SKM-1 (cell line): ENCODE results near the gene CTNNA3.

Source experiments
- DNase-seq: peaks from one replicate; lab custom pipeline; 2025; ENCODE audit not compliant: unreplicated experiment; lab: John Stamatoyannopoulos, UW

The CTNNA3 gene

DNA sequence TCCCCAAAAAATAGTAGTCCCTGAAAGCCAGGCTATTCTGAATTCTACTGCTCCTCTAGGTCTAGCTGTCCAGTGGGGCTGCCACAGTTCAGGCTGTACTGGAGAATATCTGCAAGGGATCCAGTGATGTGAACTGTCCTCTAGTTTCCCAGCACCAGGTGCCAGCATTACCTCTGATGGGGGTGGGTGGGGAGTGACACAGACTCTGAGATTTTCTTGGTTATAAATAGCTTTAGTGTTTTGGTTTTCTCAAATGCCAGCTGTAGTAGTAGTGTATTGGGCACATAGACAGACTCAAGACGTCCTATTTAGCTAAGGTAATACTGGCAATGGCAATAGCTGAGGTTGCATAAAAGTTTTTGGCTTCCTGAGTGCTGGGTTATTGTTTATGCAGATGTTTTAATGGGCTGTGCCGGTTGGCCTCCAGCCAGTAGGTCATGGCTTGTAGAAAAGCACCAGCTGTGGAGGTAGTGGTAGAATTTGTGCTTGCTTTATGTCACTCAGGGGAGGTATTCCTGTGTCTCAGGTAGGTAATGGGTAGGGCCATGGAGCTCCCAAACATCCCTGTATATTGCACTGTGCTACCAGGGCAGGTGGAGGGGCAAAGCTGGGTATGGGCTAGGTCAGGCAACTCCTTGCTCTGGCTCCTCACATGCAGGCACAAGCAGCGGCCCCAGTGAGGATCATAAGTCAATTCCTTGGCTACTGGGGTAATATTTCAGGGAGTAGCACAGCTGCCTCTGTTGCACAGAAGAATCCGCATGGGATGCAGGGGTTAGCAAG lies 1108.9 kb downstream of the CTNNA3 start:
- no peak for DNase-seq

DNA sequence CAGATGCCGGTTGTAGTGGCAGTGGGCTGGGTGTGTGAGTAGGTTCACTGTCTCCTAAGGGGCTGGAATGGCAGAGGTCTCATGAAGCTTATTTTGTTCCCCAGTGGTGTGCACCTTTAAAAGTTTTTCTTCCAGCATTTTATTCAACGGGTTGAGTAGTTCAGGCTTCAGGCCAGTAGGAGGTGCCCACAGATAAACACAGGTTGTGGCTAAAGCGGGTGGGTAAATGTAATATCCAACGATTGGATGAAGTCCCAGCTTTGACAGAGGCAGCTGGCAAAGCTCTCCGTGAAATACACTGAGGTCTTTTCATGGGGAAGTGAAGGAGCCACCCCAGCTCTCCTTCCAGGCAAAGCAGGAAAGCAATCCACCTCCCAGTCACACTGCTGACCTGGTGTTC lies 1109.9 kb downstream of the CTNNA3 start:
- no peak for DNase-seq

DNA sequence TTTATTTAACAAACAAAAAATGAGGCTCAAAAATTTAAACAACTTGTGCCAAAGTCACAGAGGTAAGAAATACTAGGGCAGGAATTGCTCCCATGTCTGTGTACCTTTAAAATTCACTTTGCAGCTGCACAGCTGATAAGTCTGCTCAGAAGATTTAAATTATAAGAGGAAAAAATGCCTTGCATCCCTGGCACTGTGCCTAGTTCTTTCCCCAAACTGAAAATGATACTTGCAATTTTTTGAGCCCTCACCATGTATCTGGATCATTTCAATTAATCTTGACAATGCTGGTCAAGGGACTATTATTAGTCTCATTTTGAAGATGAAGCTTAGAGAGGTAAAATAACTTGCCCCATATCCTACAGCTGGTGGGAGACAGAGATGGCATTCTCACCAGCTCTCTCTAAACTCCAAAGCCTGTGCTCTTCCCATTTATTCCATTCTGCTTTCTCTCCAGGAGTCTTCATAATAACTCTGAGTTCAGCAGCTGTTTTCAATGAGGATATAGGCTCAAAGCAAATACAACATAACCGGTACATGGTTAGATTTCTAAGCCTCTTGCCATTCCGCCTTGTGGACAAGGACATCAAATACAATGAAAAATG lies 1120.6 kb downstream of the CTNNA3 start:
- DNase-seq: no peak

DNA sequence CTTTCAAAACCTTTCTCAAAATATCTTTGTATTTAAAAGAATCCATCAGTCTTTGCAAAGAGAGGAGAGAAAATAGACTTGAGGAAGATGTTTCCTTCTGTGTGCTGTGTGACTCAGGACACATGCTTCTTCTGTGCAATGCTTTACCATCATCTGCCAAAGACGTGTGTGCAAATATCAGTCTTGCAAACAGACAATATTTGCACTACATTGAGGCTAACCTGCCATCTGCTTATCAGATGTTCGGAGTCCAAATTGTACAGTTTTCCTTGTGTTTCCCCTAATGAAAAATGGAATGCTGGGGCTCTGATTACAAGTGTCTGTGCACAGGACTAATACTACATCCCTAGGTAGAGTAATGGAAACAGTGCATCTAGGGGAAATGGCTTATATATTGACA lies 1123.3 kb downstream of the CTNNA3 start:
- no peak for DNase-seq

DNA sequence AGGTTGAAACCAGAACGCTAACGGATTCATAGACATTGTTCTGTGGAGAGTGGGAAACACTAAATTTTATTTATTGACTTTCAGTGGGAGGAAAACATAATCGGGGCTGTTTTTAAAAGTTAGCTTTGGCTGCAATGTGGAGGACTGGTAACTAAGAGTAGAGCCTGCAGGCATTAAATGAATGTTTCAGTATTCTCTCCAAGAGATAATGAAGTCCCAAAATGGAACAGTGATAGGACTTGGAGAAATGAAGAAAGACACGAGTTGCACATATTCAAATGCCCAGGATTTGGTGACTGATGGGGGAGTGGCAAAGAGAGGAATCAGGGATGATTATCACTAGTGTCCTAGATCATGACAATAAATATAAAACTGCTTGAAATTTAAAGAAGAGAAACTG lies 1130.0 kb downstream of the CTNNA3 start:
- no peak for DNase-seq

DNA sequence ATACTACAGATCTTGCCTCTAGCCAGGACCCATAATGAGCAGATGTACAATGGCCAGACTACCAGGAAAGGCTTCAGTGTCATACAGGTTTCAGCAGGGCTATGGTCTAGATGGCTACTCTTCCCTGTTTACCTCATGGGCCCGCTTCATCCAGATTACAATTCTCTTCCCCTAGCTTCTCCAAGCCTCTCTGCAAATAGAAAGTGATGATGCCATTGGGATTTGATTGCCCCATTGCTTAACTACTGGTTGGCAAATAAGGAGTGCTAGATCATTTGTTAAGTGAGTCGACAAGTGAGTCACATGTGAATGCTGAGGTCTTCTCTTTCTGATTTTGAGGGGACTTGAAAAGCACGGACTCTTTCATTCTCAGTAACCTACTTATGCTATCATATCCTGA lies 1131.7 kb downstream of the CTNNA3 start:
- DNase-seq: no peak

DNA sequence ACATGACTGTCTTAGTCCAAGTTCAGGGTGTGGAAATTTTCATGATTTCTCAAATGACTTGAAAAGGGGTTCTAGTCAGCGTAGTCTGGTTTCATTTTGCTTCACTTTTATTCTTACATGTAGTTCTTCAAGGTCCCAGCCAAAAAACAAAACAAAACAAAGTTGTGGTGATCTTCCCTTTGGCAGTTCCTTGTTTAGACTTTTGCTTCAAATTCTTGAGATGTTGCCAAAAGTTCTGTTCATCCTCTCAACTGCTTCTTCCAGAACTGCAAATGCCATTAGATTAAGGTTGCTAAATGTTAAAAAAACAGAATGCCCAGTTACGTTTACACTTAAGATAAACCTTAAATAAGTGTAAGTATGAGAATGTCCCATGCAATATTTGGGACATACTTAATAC lies 1140.9 kb downstream of the CTNNA3 start:
- DNase-seq: no peak

DNA sequence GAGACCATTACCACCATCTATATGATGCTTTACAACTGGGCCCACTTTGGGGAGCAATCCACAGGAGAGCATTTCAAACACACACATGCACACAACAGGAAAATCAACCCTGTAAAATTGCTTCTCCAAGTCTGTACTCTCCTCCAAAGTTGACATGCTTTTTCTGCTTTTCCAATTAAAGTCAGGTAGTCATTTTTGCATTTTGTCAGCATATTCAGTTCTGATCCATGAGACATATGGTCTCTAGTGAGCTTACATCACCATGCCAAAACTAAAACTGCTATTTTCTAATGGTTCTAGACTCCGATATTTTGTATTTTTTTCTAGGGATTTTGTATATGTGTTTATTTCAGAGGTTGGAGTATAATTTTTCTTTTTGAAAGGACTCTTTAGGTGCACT lies 1143.7 kb downstream of the CTNNA3 start:
- no peak for DNase-seq

DNA sequence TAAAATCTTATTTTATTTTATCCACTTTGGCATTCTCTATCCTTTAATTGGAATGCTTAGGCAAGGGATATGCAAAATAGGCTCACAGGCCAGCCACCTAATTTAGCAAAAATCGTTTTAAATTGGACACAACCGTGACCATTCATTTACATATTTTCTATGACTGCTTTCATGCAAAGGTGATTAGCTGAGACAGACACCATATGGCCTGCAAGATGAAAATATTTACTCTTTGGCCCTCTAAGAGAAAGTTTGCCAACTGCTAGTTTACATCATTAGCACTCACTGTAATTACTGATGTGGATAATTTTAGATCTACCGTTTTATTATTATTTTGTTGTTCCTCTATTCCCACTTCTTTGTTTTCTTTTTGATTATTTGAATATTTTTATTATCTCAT lies 1145.6 kb downstream of the CTNNA3 start:
- no peak for DNase-seq

DNA sequence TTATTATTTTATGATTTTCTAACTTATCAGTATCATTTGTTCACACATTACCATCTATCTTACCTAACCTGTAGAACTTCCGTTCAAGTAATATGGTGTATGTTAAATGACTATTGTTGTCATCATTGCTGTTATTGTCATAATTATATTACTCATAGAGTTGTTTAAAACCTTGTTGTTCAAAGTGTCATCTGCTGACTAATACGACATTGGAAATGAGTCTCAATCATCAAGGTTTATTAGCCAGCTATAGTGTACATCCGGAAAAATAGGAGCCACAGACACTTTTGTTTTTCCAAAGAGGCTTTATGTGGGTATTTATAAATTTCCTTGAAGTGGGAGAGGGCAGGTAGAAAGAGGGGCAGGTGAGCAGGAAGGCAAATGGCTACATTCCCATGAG lies 1157.1 kb downstream of the CTNNA3 start:
- DNase-seq: no peak

DNA sequence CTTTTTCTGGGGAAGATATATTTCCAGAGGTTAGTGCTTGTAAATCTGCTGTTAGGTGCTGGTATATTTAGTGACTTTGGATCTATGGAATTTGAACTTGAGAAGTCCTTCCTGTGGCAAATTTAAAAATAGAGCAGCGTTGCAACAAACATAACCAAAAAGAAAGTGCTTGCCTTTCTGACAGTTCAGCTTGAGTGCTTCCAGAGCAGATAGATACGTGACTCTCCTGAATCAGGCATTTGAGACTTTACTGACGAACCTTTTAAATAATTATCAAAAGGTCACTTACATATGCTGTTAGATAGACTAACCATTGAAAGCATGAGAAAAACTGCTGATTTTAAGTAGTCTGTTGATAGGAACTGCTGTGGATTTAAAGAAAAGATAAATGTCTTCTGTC lies 1157.6 kb downstream of the CTNNA3 start:
- no peak for DNase-seq

DNA sequence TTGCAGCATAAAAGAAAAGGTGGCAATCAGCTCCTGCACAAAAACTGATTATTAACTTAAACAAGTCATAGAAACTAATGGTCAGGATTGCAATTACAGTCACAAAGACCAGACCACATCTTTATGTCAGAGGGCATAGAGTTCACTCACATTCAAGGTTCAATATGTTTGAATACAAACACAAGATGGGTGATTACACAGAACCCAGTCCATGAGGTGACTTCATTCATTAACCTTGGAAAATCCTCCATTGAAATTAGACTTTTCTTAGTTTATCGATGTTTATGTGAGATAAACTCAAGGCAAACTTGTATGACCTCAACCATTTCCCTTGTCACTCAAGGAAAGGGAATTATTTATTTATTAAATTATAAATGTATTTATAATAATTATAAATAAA lies 1158.8 kb downstream of the CTNNA3 start:
- DNase-seq: no peak

DNA sequence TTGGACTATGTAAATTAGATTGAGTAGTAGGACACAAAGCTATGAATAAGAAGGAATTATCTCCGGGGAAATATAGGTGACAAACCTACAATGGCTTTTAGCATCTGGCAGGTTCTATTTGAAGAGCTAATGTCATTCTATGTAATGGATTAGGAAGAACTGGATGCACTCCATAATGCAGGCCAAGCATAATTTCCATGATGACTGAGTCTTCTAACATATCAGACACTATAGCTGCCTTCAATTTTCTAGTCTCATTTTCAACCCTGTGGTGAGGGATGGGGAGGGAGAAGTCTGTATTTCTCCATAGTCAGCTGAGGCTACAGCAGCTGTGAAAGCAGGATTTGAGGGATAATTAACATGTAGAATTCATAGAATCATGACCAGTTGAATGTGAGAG lies 1160.6 kb downstream of the CTNNA3 start:
- DNase-seq: no peak

DNA sequence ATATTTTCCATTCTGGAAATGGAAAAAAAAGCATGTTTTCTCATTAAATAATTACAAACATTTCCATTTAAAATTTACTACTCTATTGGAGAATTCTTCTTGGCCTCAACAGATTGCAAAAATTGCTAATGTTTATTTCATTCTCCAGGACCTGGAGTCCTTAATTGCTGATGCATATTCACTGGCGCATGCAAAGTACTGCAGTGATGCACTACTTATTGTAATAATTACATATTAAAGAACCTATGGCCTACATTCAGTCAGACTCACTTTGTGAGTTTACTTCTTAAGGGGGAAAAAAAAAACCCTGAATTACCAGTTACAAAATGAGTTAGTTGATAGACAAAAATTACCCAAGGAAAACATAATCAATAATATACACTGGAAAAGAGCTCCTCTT lies 1161.1 kb downstream of the CTNNA3 start:
- no peak for DNase-seq

DNA sequence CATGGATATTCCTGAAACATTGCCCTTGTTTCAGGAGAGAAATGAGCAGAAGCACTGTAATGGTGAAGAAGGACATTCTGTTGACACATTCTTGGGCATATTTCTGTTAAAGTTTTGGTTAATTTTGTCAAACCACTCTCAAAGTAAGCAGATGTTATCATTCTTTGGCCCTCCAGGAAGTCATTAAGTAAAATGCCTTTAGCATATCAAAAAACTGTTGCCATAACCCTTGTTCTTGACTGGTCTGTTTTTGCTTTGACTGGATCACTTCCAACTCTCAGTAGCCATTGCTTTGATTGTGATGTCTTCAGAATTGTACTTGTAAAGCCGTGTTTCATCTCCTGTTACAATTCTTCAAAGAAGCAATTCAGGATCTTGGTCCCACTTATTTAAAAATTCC lies 1174.5 kb downstream of the CTNNA3 start:
- DNase-seq: no peak

DNA sequence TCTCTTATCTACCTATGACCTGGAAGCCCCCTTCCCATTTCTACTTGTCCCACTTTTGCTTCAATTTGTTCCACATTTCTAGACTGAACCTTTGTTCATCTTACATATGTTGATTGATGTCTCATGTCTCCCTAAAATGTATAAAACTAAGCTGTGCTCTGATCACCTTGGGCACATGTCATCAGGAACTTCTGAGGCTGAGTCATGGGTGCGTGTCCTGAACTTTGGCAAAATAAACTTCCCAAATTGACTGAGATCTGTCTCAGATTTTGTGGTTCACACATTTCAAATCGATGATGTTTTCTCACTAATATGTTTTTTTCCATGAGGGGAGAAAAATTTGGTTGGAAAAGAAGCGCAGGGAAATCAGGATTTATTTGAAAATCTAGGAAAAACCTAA lies 1176.4 kb downstream of the CTNNA3 start:
- no peak for DNase-seq

DNA sequence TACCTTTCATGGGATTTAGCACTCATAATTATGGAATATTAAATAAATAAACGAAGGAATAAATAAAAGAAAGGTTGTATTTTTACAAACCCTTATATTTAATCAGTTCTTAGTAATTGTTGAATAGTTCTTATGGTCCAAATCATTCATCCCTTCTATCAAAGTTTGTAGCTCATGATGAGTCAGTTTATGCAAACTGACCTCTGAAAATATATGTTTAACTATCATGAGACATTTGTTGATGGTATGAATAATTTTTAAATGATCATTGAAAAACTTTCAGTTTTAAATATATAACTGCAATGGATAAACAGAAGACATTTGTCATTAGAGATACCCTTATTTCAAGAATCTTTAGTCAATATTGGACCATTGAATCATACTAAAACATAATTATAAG lies 1181.3 kb downstream of the CTNNA3 start:
- DNase-seq: no peak

DNA sequence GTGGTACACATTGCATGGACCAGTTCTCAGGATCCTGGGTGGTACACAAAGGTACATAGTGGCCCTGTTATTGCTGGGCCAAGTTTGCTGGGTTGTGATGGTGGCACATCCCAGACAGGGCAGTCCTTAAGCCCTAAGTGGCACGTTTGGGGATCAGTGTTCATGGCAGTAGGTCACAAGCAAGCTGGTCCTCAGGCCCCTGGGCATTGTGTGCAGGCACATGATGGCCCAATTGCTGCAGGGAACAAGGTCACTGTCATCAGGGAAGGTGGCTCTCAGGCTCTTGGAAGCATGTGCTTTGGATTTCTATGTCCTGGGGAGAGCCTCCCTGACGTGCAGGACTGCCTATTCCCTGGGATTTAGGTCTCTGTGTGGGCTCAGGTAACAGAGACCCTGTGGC lies 1182.5 kb downstream of the CTNNA3 start:
- DNase-seq: no peak

DNA sequence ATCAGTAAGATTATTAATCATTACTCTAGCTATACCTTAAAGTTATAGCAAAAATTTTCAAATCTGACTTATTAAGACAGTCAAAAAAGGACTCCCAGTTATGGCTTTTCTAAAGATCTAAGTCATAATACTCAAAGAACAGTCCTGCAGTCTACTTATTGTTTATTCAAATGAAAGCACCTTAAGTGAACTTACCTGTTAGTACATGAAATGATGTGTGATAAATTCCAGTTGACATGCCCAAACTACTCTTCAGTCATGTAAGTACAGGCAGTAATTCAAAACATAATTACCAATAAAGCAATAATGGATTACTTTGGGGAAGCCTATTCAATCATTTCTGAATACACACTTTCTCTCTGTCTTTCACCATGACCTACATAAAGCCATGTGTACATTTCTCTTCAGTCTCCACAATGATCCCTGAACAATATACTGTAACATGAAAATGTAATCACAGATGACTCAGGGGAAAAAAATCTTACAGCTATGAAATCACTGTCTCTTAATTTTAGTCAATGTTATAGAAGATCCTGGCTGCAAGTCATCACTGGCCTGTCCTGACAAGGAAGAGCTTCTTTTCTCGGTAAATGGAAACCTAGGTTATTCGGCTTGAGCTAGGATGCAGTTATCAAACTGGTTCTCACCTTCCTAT lies 1190.9 kb downstream of the CTNNA3 start:
- no peak for DNase-seq

DNA sequence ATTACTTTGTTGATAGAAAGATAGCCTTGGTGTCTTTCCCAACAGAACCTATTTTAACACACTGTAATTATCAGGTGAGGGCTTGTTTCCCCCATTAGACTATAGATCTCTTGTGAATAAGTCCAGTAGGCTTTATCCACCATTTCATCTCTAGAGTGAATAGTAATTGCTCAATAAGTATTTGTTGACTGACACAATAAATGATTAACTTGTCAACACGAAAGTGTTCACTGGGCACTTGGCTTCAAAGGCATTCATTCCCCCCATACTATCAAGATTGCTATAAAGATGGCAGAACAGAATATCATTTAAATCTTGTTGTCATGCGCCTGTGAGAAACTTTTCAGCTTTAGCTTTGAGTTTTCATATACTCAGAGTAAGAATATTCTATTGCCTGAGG lies 1194.6 kb downstream of the CTNNA3 start:
- DNase-seq: no peak

DNA sequence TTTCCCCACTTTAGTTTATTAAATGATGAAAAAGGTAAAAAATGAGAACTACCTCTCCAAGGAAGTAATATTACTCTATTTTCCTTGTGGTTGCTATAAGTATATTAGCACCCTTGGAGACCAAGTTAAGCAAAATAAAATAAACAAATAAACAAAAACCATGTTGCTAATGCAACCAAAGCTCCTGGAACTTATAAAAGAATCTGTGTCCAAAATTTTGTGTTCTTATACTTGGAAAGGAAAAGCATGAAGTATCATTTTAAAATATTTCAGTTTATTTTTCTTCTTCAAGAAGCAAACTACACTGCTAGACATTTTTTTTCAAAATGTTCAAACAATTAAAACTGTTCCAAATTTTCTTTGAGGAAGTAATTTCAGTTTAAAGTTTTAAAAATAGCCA lies 1212.0 kb downstream of the CTNNA3 start:
- no peak for DNase-seq

DNA sequence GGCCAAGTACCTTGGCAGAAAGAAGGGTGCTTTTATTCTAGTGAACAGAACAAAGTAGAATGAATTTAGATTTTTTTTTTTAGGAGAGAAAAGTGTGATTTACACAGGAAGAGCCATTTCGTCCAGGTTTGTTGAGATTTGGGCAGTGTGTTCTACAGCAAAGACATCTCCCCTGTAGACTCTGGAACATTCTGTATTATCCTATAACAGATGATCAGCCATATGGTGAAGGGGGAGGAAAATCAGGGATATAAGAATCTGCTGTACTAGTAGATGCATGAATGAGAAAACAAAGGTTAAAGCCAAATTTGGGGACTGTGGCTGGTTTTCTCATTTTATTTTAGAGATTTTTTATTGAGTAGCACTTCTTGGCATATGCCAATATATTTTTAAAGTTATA lies 1223.8 kb downstream of the CTNNA3 start:
- DNase-seq: no peak

DNA sequence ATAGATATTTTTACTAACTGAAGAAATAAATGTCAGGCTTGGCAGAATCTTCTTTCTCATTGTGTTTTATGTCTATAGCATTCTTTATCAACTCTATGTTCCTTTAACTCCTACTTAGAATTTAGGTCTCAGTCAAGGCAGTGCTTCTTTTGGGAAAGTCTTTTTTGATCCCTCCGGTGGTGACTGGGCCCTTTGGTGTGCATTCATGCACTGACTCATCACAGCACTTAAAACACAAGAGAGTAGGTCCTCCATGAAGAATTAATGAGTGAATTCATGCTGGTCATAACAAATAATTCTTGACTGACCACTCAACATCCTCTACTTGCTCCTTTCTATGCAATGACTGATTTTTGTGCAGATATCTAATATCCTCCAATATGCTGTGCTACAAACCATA lies 1229.0 kb downstream of the CTNNA3 start:
- DNase-seq: no peak
